Upper lobe of left lung (tissue), 6 donors: ENCODE results near the gene CSKMT. TPM values are rescaled to one million over a fixed set of nuclear protein-coding genes. Genes with fewer than 3 reads are reported as not detected.
A peak's percentile ranks its signal among the peaks of the same experiment; 100 is the strongest.
"Not testable (repeated sequence)": the region's sequence is repeated elsewhere in the genome, so short reads cannot be mapped to it uniquely, and the experiment has no call there.

Experiments used
- ATAC-seq, 2 donors: fragments of 200-7000 bp; cut with Tn5 transposase; one replicate each; pipeline ENCODE4 v1.9.1; 2022; ENCODE audit warnings: mild to moderate bottlenecking in 2 of 2, moderate library complexity in 2 of 2; ENCODE audit not compliant: low FRiP score in 2 of 2
- DNase-seq, 2 donors: peaks; one replicate each; pipeline ENCODE4 v3.0.0-alpha.2; 2019 to 2020
- H3K27ac ChIP-seq, 4 donors: fragments of 200-600 bp; sonication (generic); one replicate each; pipeline ENCODE4 v1.5.1; 2016 to 2019
- H3K27me3 ChIP-seq, 4 donors: fragments of 200-600 bp; sonication (generic); one replicate each; pipeline ENCODE4 v1.5.1; 2017 to 2019
- H3K36me3 ChIP-seq, 4 donors: fragments of 200-600 bp; sonication (generic); one replicate each; pipeline ENCODE4 v1.5.1; 2016 to 2019
- H3K4me1 ChIP-seq, 4 donors: fragments of 200-600 bp; sonication (generic); one replicate each; pipeline ENCODE4 v1.5.1; 2018 to 2019
- H3K4me3 ChIP-seq, 4 donors: fragments of 200-600 bp; sonication (generic); one replicate each; pipeline ENCODE4 v1.5.1; 2017 to 2019; ENCODE audit warnings: mild to moderate bottlenecking in 2 of 4, moderate library complexity in 1 of 4
- H3K9me3 ChIP-seq, 4 donors: fragments of 200-600 bp; sonication (generic); one replicate each; pipeline ENCODE4 v1.5.1; 2018 to 2019
- CTCF ChIP-seq, 6 experiments: fragments of 450-650 bp in 4 of 6; fragments of 200-600 bp in 2 of 6; sonication (generic) in 2 of 6; IDR thresholded peaks; one replicate each; pipeline ENCODE4 v1.5.1; 2016 to 2019; ENCODE audit warnings: antibody characterized with exemption in 6 of 6
- EP300 ChIP-seq, 4 donors: sonication (generic); formaldehyde crosslinking; IDR thresholded peaks; one replicate each; pipeline ENCODE4 v1.5.1; 2017; ENCODE audit warnings: antibody characterized with exemption in 4 of 4, control low read depth in 2 of 4
- POLR2A ChIP-seq, 4 donors: fragments of 450-650 bp; IDR thresholded peaks; one replicate each; pipeline ENCODE4 v1.5.1; 2016 to 2017; ENCODE audit warnings: antibody characterized with exemption in 4 of 4, mild to moderate bottlenecking in 2 of 4
- POLR2AphosphoS5 ChIP-seq, 2 donors: sonication (generic); formaldehyde crosslinking; IDR thresholded peaks; one replicate each; pipeline ENCODE4 v1.5.1; 2017; ENCODE audit warnings: antibody characterized with exemption in 2 of 2
- WGBS, 2 donors: methylation state at CpG; one replicate each; pipeline ENCODE4 v1.1.5; 2017 to 2018; 5-methylcytosine and 5-hydroxymethylcytosine counted together
- total RNA-seq, 6 donors: library from RNA; depleted of rRNA in 4 of 6; stranded (reverse); fragments of >200 nt in 4 of 6; gene quantifications; one replicate each; pipeline versions ENCODE4 v1.1.0 to v1.2.1, GENCODE V29; 2016 to 2021
- donor health status: DM: no; HTN: no; CAD: no; lungs with moderate emphysema.
- donor health status: DM: no; HTN: yes; CAD: no; lungs with severe emphysema.

The CSKMT gene
- 10 to 100 TPM in 3 of 6 donors, 1 to 10 TPM in 3; 5.7 to 16.0 (median 10.0) TPM for total RNA-seq

GRCh38 chr11:62665075-62665598 lies at the start of gene CSKMT, which contains the start of gene C11orf98:
Gene CSKMT, plus strand, starts transcription at chr11:62665312. Its CDS starts 568 bp downstream, at chr11:62665880.
Gene C11orf98, minus strand, starts transcription at chr11:62665210. Its CDS starts 41 bp downstream, at chr11:62665169.
- Histone ChIP-seq H3K9me3 (no peaks in the 10 kb centered on the region), H3K27me3 (no peaks in the 10 kb centered on the region), H3K4me1 (peaks cover 22 to 38% (median 29%) of the 10 kb centered on the region in 4 donors), H3K36me3 (peaks cover 3 to 24% (median 13%) of the 10 kb centered on the region in 4 donors), H3K27ac (peak within 1 kb of the TSS; percentile 77 to 97 (median 90)), H3K4me3 (peak within 1 kb of the TSS; percentile 48 to 95 (median 72))
- peak; percentile 98 to 99 for ATAC-seq
- 0 to 4% methylated on average over 10 to 47 of the region's 47 CpGs for WGBS, 2 donors
- DNase-seq = peak; percentile 93 to 98
- TF ChIP-seq POLR2A (IDR thresholded peaks at IDR 0.05) = peak in 3 of 4 donors; percentile 91 to 99 (median 98)
- peak; percentile 96 to 100 for TF ChIP-seq POLR2AphosphoS5 (IDR thresholded peaks at IDR 0.05)
- peak in 1 of 6 experiments; percentile 11 for TF ChIP-seq CTCF (IDR thresholded peaks at IDR 0.05)
- TF ChIP-seq EP300 (IDR thresholded peaks at IDR 0.05) = no peak

GRCh38 chr11:62615521-62615920 lies 49.6 kb upstream of the CSKMT start:
- H3K27ac ChIP-seq = no peak overlapping the region
- WGBS, 2 donors = 92 to 95% methylated on average over 4 to 7 of the region's 7 CpGs
- no peaks in the 10 kb centered on the region for H3K9me3 ChIP-seq

GRCh38 chr11:62616957-62617356 lies 48.2 kb upstream of the CSKMT start:
- WGBS, 2 donors = 100% methylated on average over 7 of the region's 14 CpGs; no CpG with 5 or more reads in 1 of the 2 donors
- not testable (repeated sequence) for H3K27ac ChIP-seq, ATAC-seq, H3K27me3 ChIP-seq, H3K4me3 ChIP-seq, DNase-seq, H3K9me3 ChIP-seq
- peaks cover 11 to 25% (median 16%) of the 10 kb centered on the region in 4 donors for H3K4me1 ChIP-seq
- peaks cover 0 to 28% (median 15%) of the 10 kb centered on the region in 4 donors for H3K36me3 ChIP-seq

More at GRCh38 chr11:62615521-62615920, 49.6 kb upstream of the CSKMT start:
- ATAC-seq (no peak), DNase-seq (peak in 1 of 2 donors; percentile 58)
- Histone ChIP-seq H3K36me3 (peaks cover 3 to 33% (median 15%) of the 10 kb centered on the region in 4 donors), H3K4me3 (no peak overlapping the region), H3K27me3 (no peaks in the 10 kb centered on the region), H3K4me1 (peaks cover 18 to 29% (median 21%) of the 10 kb centered on the region in 4 donors)
- TF ChIP-seq EP300 (IDR thresholded peaks at IDR 0.05) (no peak), CTCF (IDR thresholded peaks at IDR 0.05) (no peak), POLR2A (IDR thresholded peaks at IDR 0.05) (no peak), POLR2AphosphoS5 (IDR thresholded peaks at IDR 0.05) (no peak)

- Histone ChIP-seq H3K4me1 (peaks cover 11 to 20% (median 17%) of the 10 kb centered on the region in 4 donors), H3K9me3 (no peaks in the 10 kb centered on the region), H3K27ac (peak overlapping the region; percentile 82 to 90 (median 87)), H3K36me3 (peaks cover 12 to 29% (median 21%) of the 10 kb centered on the region in 4 donors), H3K4me3 (peak overlapping the region; percentile 67 to 75 (median 70)), H3K27me3 (no peaks in the 10 kb centered on the region)
- ATAC-seq = no peak
- 29 to 31% methylated on average over 8 of the region's 8 CpGs for WGBS, 2 donors
- DNase-seq = no peak
- TF ChIP-seq CTCF (IDR thresholded peaks at IDR 0.05) (no peak), POLR2A (IDR thresholded peaks at IDR 0.05) (no peak), EP300 (IDR thresholded peaks at IDR 0.05) (no peak), POLR2AphosphoS5 (IDR thresholded peaks at IDR 0.05) (no peak)
Observed at GRCh38 chr11:62621027-62621566, 44.0 kb upstream of the CSKMT start.

GRCh38 chr11:62621567-62622470 lies 43.3 kb upstream of the CSKMT start, which contains the start of gene B3GAT3:
Gene B3GAT3, minus strand, starts transcription at chr11:62621986. Its CDS starts 39 bp downstream, at chr11:62621947.
- 1% methylated on average over 24 to 64 of the region's 77 CpGs for WGBS, 2 donors
- H3K36me3 ChIP-seq = peaks cover 18 to 29% (median 24%) of the 10 kb centered on the region in 4 donors
- no peaks in the 10 kb centered on the region for H3K27me3 ChIP-seq
- peak; percentile 99 to 100 for DNase-seq
- peak; percentile 99 for ATAC-seq
- H3K4me1 ChIP-seq = peaks cover 11 to 20% (median 17%) of the 10 kb centered on the region in 4 donors
- no peaks in the 10 kb centered on the region for H3K9me3 ChIP-seq
- peak in 5 of 6 experiments; percentile 12 to 59 (median 41) for TF ChIP-seq CTCF (IDR thresholded peaks at IDR 0.05)
- TF ChIP-seq POLR2AphosphoS5 (IDR thresholded peaks at IDR 0.05) = peak; percentile 95 to 99
- TF ChIP-seq EP300 (IDR thresholded peaks at IDR 0.05) = peak in 3 of 4 donors; percentile 88 to 94 (median 93)
- peak in 2 of 4 donors; percentile 65 to 87 for TF ChIP-seq POLR2A (IDR thresholded peaks at IDR 0.05)
- peak within 1 kb of the TSS; percentile 82 to 90 (median 87) for H3K27ac ChIP-seq
- peak within 1 kb of the TSS; percentile 67 to 75 (median 70) for H3K4me3 ChIP-seq
